Keratinocyte (primary cell): ENCODE measurements around the gene NINJ1. TPM values are rescaled to one million over a fixed set of nuclear protein-coding genes. Genes with fewer than 3 reads are reported as not detected.
A peak's percentile ranks its signal among the peaks of the same experiment; 100 is the strongest.

ENCODE experiments used
- DNase-seq: peaks from one replicate; pipeline ENCODE4 v3.0.0-alpha.2; 2011; ENCODE audit warnings: low read depth, missing footprints, low spot score
- FAIRE-seq: peaks from 2 replicates; lab custom pipeline; 2011; peaks lifted over from hg19 to GRCh38; lab: Jason Lieb, UNC
- H2AFZ ChIP-seq: 2 replicates; pipeline ENCODE4 v1.6.0; 2012; ENCODE audit warnings: low read length, control low read depth, inconsistent platforms; ENCODE audit not compliant: control insufficient read depth
- H3K27ac ChIP-seq: 2 replicates; pipeline ENCODE4 v1.5.1; 2011; ENCODE audit warnings: low read length; ENCODE audit not compliant: control insufficient read depth, insufficient read depth
- H3K27me3 ChIP-seq: 3 replicates; pipeline ENCODE4 v1.6.0; 2011; ENCODE audit warnings: low read length; ENCODE audit not compliant: control insufficient read depth, insufficient read depth; ENCODE audit errors: extremely low read depth
- H3K36me3 ChIP-seq, 2 experiments: 2 replicates in 1 of 2; 3 replicates in 1 of 2; pipeline ENCODE4 v1.5.1; 2011; ENCODE audit warnings: low read length in 2 of 2, mild to moderate bottlenecking in 1 of 2; ENCODE audit not compliant: control insufficient read depth in 2 of 2, insufficient read depth in 2 of 2; ENCODE audit errors: extremely low read depth in 1 of 2
- H3K4me1 ChIP-seq: 3 replicates; pipeline ENCODE4 v1.5.1; 2011; ENCODE audit warnings: low read length; ENCODE audit not compliant: control insufficient read depth, insufficient read depth; ENCODE audit errors: extremely low read depth
- H3K4me2 ChIP-seq: 3 replicates; pipeline ENCODE4 v1.6.0; 2011; ENCODE audit warnings: low read depth, low read length; ENCODE audit not compliant: control insufficient read depth, insufficient read depth; ENCODE audit errors: extremely low read depth
- H3K4me3 ChIP-seq, 3 experiments: fragments of 200-600 bp in 1 of 3; sonication (generic) in 1 of 3; 2 replicates in 2 of 3; 3 replicates in 1 of 3; pipeline ENCODE4 v1.5.1; 2011 to 2016; ENCODE audit warnings: low read length in 3 of 3, mild to moderate bottlenecking in 3 of 3, control low read depth in 2 of 3, inconsistent platforms in 1 of 3, low read depth in 1 of 3, mixed read lengths in 1 of 3, mixed run types in 1 of 3, moderate library complexity in 1 of 3; ENCODE audit not compliant: control insufficient read depth in 2 of 3, insufficient read depth in 2 of 3; ENCODE audit errors: extremely low read depth in 1 of 3
- H3K79me2 ChIP-seq: 2 replicates; pipeline ENCODE4 v1.6.0; 2012; ENCODE audit warnings: low read length; ENCODE audit not compliant: control insufficient read depth, insufficient read depth
- H3K9ac ChIP-seq: 3 replicates; pipeline ENCODE4 v1.6.0; 2011; ENCODE audit warnings: low read length; ENCODE audit not compliant: control insufficient read depth, insufficient read depth; ENCODE audit errors: extremely low read depth
- H3K9me1 ChIP-seq: 3 replicates; pipeline ENCODE4 v1.6.0; 2011; ENCODE audit warnings: low read length; ENCODE audit not compliant: control insufficient read depth, insufficient read depth; ENCODE audit errors: extremely low read depth
- H3K9me3 ChIP-seq: 2 replicates; pipeline ENCODE4 v1.5.1; 2012; ENCODE audit warnings: low read depth, low read length; ENCODE audit not compliant: control insufficient read depth
- H4K20me1 ChIP-seq: 3 replicates; pipeline ENCODE4 v1.6.0; 2011; ENCODE audit warnings: low read length; ENCODE audit not compliant: control insufficient read depth, insufficient read depth; ENCODE audit errors: extremely low read depth
- CTCF ChIP-seq, 3 experiments: IDR thresholded peaks in 1 of 3; conservative IDR thresholded peaks in 1 of 3; optimal IDR thresholded peaks in 1 of 3; 2 replicates in 2 of 3; 3 replicates in 1 of 3; pipeline versions ENCODE3 to v1.5.1; 2011; ENCODE audit warnings: low read length in 3 of 3, mild to moderate bottlenecking in 3 of 3, moderate library complexity in 2 of 3, control low read depth in 1 of 3, inconsistent platforms in 1 of 3; ENCODE audit not compliant: insufficient read depth in 2 of 3; ENCODE audit errors: extremely low read depth in 1 of 3
- EZH2 ChIP-seq: IDR thresholded peaks from one replicate; pipeline ENCODE4 v1.6.1; 2012; ENCODE audit warnings: inconsistent platforms, mild to moderate bottlenecking, low read length, moderate library complexity
- dilution Hi-C: fragments of 300-500 bp; cut with MboI; formaldehyde crosslinking; loops from one replicate; pipeline ENCODE4 v1.7.0; 2020; ENCODE audit warnings: low sequenced_read_pairs; ENCODE audit not compliant: extremely low pct_ligation_motif_present
- polyA plus RNA-seq, 5 experiments: library from polyadenylated mRNA; depleted of rRNA in 3 of 5; stranded (reverse) in 3 of 5; stranded (forward) in 1 of 5; unstranded in 1 of 5; fragments of >200 nt; gene quantifications; 1 replicate in 1 of 5; 2 replicates in 3 of 5; 3 replicates in 1 of 5; pipeline versions ENCODE4 v1.2.1 to v1.2.3, GENCODE V29; 2011 to 2012; ENCODE audit warnings: missing spikeins in 2 of 5, low read depth in 1 of 5, low replicate concordance in 1 of 5

NINJ1 gene
- polyA plus RNA-seq, 1 donor (not counting 4 experiments of a cell fraction or from before 2014, with no cell fraction given) = 7.4 TPM

DNA sequence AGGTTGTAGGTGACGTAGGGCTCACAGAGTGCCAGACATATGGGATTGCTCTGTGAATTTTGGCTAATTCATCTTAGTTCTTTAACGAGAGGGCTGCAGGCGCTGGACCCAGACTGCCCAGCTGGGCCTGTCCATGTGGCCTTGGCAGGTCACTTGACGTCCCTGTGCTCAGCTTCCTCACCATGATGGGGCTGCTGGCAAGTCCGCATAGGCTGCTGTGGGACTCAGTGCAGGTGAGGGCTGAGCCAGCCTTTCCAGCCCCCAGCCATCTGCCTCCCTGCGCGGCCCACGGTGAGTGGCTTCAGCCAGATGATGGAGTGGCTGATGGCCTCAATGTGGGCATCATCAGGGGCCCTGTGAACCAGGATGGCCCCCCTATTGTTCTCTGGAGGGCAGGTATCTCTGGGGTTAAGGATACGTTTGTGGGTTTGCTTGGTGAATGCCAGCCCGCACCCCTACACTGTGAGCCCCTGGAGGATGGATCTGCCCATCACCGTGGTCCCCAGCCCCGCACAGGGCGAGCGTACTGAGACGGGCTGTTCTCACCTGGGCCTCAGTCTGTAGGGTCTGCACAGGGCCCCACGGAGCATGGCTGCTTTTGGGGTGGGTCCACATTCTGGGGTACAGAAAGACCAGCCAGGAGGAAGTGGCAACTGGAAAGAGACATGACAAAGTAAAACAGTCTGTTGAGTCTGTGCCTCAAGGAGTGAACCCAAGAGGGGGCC lies 34.3 kb downstream of the NINJ1 start:
- Histone ChIP-seq H3K9ac (no peak overlapping the region), H3K9me1 (peaks cover 4% of the 10 kb centered on the region), H3K27ac (no peak overlapping the region), H3K79me2 (peaks cover 41% of the 10 kb centered on the region), H3K4me3 (no peak overlapping the region), H2AFZ (no peak overlapping the region), H3K9me3 (no peaks in the 10 kb centered on the region), H4K20me1 (peaks cover 7% of the 10 kb centered on the region), H3K4me2 (peak overlapping the region; percentile 74), H3K36me3 (no peaks in the 10 kb centered on the region), H3K4me1 (peaks cover 36% of the 10 kb centered on the region), H3K27me3 (no peaks in the 10 kb centered on the region)
- TF ChIP-seq EZH2 (no peak), CTCF (optimal IDR thresholded peaks at IDR 0.05 in 1 of 3, IDR thresholded peaks at IDR 0.05 in 1 of 3, conservative IDR thresholded peaks at IDR 0.05 in 1 of 3; ENCODE audit: extremely low read depth in 1 of 3, insufficient read depth in 2 of 3, low read length in 3 of 3) (no peak)
- dilution Hi-C loops = no loop called here
- FAIRE-seq (no peak), DNase-seq (no peak)

GRCh38 chr9:93098236-93098946 lies 35.7 kb downstream of the NINJ1 start:
- DNase-seq (peak; percentile 64), FAIRE-seq (peak; percentile 84)
- dilution Hi-C loops = no loop called here
- TF ChIP-seq CTCF (optimal IDR thresholded peaks at IDR 0.05 in 1 of 3, IDR thresholded peaks at IDR 0.05 in 1 of 3, conservative IDR thresholded peaks at IDR 0.05 in 1 of 3; ENCODE audit: extremely low read depth in 1 of 3, insufficient read depth in 2 of 3, low read length in 3 of 3) (no peak), EZH2 (no peak)
- no peaks in the 10 kb centered on the region for H3K9me3 ChIP-seq
- peaks cover 36% of the 10 kb centered on the region for H3K4me1 ChIP-seq
- peak overlapping the region; percentile 53 for H3K27ac ChIP-seq
- peak overlapping the region in 2 of 3 experiments; percentile 9 to 11 for H3K4me3 ChIP-seq
- H3K9ac ChIP-seq = peak overlapping the region; percentile 1
- peaks cover 37% of the 10 kb centered on the region for H3K79me2 ChIP-seq
- H3K36me3 ChIP-seq = no peaks in the 10 kb centered on the region
- H3K4me2 ChIP-seq = peak overlapping the region; percentile 74
- peaks cover 7% of the 10 kb centered on the region for H4K20me1 ChIP-seq
- H3K9me1 ChIP-seq = peaks cover 4% of the 10 kb centered on the region
- H3K27me3 ChIP-seq = no peaks in the 10 kb centered on the region
- no peak overlapping the region for H2AFZ ChIP-seq
